Measurements from ENCODE around the gene MACROD2. TPM values are rescaled to one million over a fixed set of nuclear protein-coding genes. Genes with fewer than 3 reads are reported as not detected.

Gene MACROD2
- total and polyA plus RNA-seq, 2 experiments from 2014 or later: 2.8 to 4.3 TPM

- Mint-ChIP-seq H3K4me1 (peaks cover 14% of the 10 kb centered on the region; the same call in 2 of the 3 replicates), H3K4me3 (no peak overlapping the region), H3K27me3 (ENCODE audit: insufficient read depth, low read depth, poor library complexity) (no peaks in the 10 kb centered on the region), H3K9me3 (peaks cover 3% of the 10 kb centered on the region; the same call in 1 of the 3 replicates), H3K27ac (no peak overlapping the region), H3K36me3 (ENCODE audit: low read depth) (no peaks in the 10 kb centered on the region)
- ATAC-seq: no peak
- no peak for DNase-seq (ENCODE audit: low spot score)
- Histone ChIP-seq H3K27me3 (ENCODE audit: insufficient read depth) (no peaks in the 10 kb centered on the region), H3F3A (replicated peaks; ENCODE audit: low read depth) (no peaks in the 10 kb centered on the region), H3K4me3 (no peak overlapping the region), H4K20me1 (replicated peaks; ENCODE audit: insufficient read depth) (no peaks in the 10 kb centered on the region), H2AFZ (no peak overlapping the region), H3K79me2 (replicated peaks; ENCODE audit: insufficient read depth) (no peaks in the 10 kb centered on the region), H3K4me1 (ENCODE audit: insufficient read depth) (no peaks in the 10 kb centered on the region), H3K27ac (ENCODE audit: low read depth) (no peak overlapping the region), H3K36me3 (ENCODE audit: insufficient read depth) (no peaks in the 10 kb centered on the region), H3K4me2 (no peak overlapping the region), H3K9me2 (ENCODE audit: insufficient read depth) (no peaks in the 10 kb centered on the region)
- no peak for TF ChIP-seq REST (IDR thresholded peaks at IDR 0.05; ENCODE audit: unreplicated experiment)
- no peak for TF ChIP-seq NANOG (IDR thresholded peaks at IDR 0.05; ENCODE audit: borderline replicate concordance)
- TF ChIP-seq EZH2 (IDR thresholded peaks at IDR 0.05; ENCODE audit: low read depth, unreplicated experiment): no peak
- TF ChIP-seq ZNF462 (CRISPR knock-in tag; IDR thresholded peaks at IDR 0.05): no peak
- no peak for TF ChIP-seq ZNF331 (CRISPR knock-in tag; IDR thresholded peaks at IDR 0.05; ENCODE audit: low read depth)
- TF ChIP-seq, protein P1, sequence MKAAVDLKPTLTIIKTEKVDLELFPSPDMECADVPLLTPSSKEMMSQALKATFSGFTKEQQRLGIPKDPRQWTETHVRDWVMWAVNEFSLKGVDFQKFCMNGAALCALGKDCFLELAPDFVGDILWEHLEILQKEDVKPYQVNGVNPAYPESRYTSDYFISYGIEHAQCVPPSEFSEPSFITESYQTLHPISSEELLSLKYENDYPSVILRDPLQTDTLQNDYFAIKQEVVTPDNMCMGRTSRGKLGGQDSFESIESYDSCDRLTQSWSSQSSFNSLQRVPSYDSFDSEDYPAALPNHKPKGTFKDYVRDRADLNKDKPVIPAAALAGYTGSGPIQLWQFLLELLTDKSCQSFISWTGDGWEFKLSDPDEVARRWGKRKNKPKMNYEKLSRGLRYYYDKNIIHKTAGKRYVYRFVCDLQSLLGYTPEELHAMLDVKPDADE (IDR thresholded peaks at IDR 0.05): no peak
- no peak for TF ChIP-seq CREB1 (CRISPR knock-in tag; IDR thresholded peaks at IDR 0.05; ENCODE audit: low read depth)
- no peak for TF ChIP-seq ZNF114 (CRISPR knock-in tag; IDR thresholded peaks at IDR 0.05)
- no peak for TF ChIP-seq STAT1 (IDR thresholded peaks at IDR 0.05; ENCODE audit: unreplicated experiment)
Observed at GRCh38 chr20:14385176-14385740, 389.9 kb downstream of the MACROD2 start.

Measured in GM23338 (cell line).